NB4 (cell line): ENCODE measurements around the gene COL8A1.

Experiments
- DNase-seq: peaks from one replicate; pipeline ENCODE4 v3.0.0; 2010; ENCODE audit warnings: low read depth
- H3K4me3 ChIP-seq: one replicate; pipeline ENCODE4 v1.5.1; 2011; ENCODE audit warnings: mild to moderate bottlenecking, low read depth, low read length, moderate library complexity
- CTCF ChIP-seq: IDR thresholded peaks from one replicate; pipeline ENCODE4 v1.5.1; 2012; ENCODE audit warnings: low read depth, low read length
- MAX ChIP-seq: IDR thresholded peaks from 2 replicates; pipeline ENCODE4 v1.6.1; 2011; ENCODE audit warnings: low read depth, low read length
- MYC ChIP-seq: IDR thresholded peaks from 2 replicates; pipeline ENCODE4 v1.6.1; 2011; ENCODE audit warnings: low read depth, low read length
- POLR2A ChIP-seq: IDR thresholded peaks from 2 replicates; pipeline ENCODE4 v1.6.1; 2011; ENCODE audit warnings: mild to moderate bottlenecking; ENCODE audit not compliant: insufficient read length; ENCODE audit errors: extremely low read depth

Gene COL8A1

GRCh38 chr3:99789011-99789721 lies 150.8 kb downstream of the COL8A1 start:
- peak; percentile 49 for DNase-seq
- TF ChIP-seq CTCF (peak; percentile 63), MYC (no peak)
- H3K4me3 ChIP-seq: no peak overlapping the region

- no peak for DNase-seq
- no peak overlapping the region for H3K4me3 ChIP-seq
- TF ChIP-seq MYC (no peak), CTCF (no peak), POLR2A (no peak), MAX (no peak)
Measured at GRCh38 chr3:99794485-99794884, 156.1 kb downstream of the COL8A1 start.

GRCh38 chr3:99795573-99795972 lies 157.2 kb downstream of the COL8A1 start:
- DNase-seq: no peak
- TF ChIP-seq MYC (no peak), CTCF (no peak), MAX (no peak)

GRCh38 chr3:99799422-99799821 lies 161.0 kb downstream of the COL8A1 start:
- DNase-seq: no peak
- no peak overlapping the region for H3K4me3 ChIP-seq
- TF ChIP-seq MYC: no peak
- TF ChIP-seq POLR2A: no peak
- TF ChIP-seq CTCF: no peak
- no peak for TF ChIP-seq MAX

More at GRCh38 chr3:99795573-99795972, 157.2 kb downstream of the COL8A1 start:
- H3K4me3 ChIP-seq: no peak overlapping the region

GRCh38 chr3:99803297-99803696 lies 164.9 kb downstream of the COL8A1 start:
- TF ChIP-seq MYC (no peak), CTCF (no peak), MAX (no peak), POLR2A (no peak)
- no peak overlapping the region for H3K4me3 ChIP-seq
- DNase-seq: no peak

GRCh38 chr3:99805160-99805559 lies 166.8 kb downstream of the COL8A1 start:
- TF ChIP-seq POLR2A (no peak), MAX (no peak), CTCF (no peak), MYC (no peak)
- DNase-seq: no peak
- H3K4me3 ChIP-seq: no peak overlapping the region
